ACC112 (cell line): ENCODE data around the gene PCDHA1.
"Not testable (repeated sequence)": the region's sequence is repeated elsewhere in the genome, so short reads cannot be mapped to it uniquely, and the experiment has no call there.

Experiments
- H2AFZ ChIP-seq: fragments of 200-600 bp; sonication (generic); one replicate; pipeline ENCODE4 v1.6.0; 2017; ENCODE audit warnings: antibody characterized with exemption, low read length; ENCODE audit not compliant: unreplicated experiment
- H3K27ac ChIP-seq: fragments of 200-600 bp; sonication (generic); 2 replicates; pipeline ENCODE4 v1.5.1; 2014; ENCODE audit warnings: low read depth, mild to moderate bottlenecking, antibody characterized with exemption, low read length, moderate library complexity
- H3K27me3 ChIP-seq: fragments of 200-600 bp; sonication (generic); 2 replicates; pipeline ENCODE4 v1.6.1; 2014; ENCODE audit warnings: mild to moderate bottlenecking, antibody characterized with exemption, low read length, moderate library complexity, mixed read lengths; ENCODE audit not compliant: insufficient read depth
- H3K36me3 ChIP-seq: fragments of 200-600 bp; sonication (generic); 2 replicates; pipeline ENCODE4 v1.6.1; 2016; ENCODE audit warnings: mild to moderate bottlenecking, antibody characterized with exemption, low read length, moderate library complexity, mixed read lengths; ENCODE audit not compliant: insufficient read depth
- H3K4me1 ChIP-seq: fragments of 200-600 bp; sonication (generic); one replicate; pipeline ENCODE4 v1.6.1; 2016; ENCODE audit warnings: low read length, mixed read lengths; ENCODE audit not compliant: insufficient read depth, unreplicated experiment, control insufficient read depth
- H3K4me3 ChIP-seq: fragments of 200-600 bp; sonication (generic); 2 replicates; pipeline ENCODE4 v1.5.1; 2014; ENCODE audit warnings: mild to moderate bottlenecking, low read depth, low read length
- H3K79me2 ChIP-seq: fragments of 200-600 bp; sonication (generic); one replicate; pipeline ENCODE4 v1.6.0; 2016; ENCODE audit warnings: low read length; ENCODE audit not compliant: control insufficient read depth, unreplicated experiment, insufficient read depth

PCDHA1 gene

GRCh38 chr5:140834439-140835008, 48.6 kb downstream of the PCDHA1 start:
- H3K27ac ChIP-seq, H3K27me3 ChIP-seq, H3K4me3 ChIP-seq, H3K36me3 ChIP-seq, H3K79me2 ChIP-seq, H3K4me1 ChIP-seq, H2AFZ ChIP-seq: not testable (repeated sequence)

- Histone ChIP-seq H3K27me3 (no peaks in the 10 kb centered on the region), H3K36me3 (no peaks in the 10 kb centered on the region), H3K4me1 (no peaks in the 10 kb centered on the region), H3K27ac (no peak overlapping the region), H3K4me3 (no peak overlapping the region), H3K79me2 (no peaks in the 10 kb centered on the region), H2AFZ (no peak overlapping the region)
These were observed 49.9 kb downstream of the PCDHA1 start for GRCh38 chr5:140835622-140836510.

- Histone ChIP-seq H3K27ac (no peak within 1 kb of the TSS), H3K4me3 (peak within 1 kb of the TSS; percentile 35), H3K4me1 (no peaks in the 10 kb centered on the region), H3K36me3 (no peaks in the 10 kb centered on the region), H3K27me3 (no peaks in the 10 kb centered on the region), H2AFZ (no peak within 1 kb of the TSS), H3K79me2 (no peaks in the 10 kb centered on the region)
These were observed 55.3 kb downstream of the PCDHA1 start, which contains the start of gene PCDHA8 for GRCh38 chr5:140840978-140841962. Gene PCDHA8, plus strand, starts transcription at chr5:140841187. Its CDS starts 135 bp downstream, at chr5:140841322.

GRCh38 chr5:140842798-140843733, 57.1 kb downstream of the PCDHA1 start:
- no peak overlapping the region for H3K27ac ChIP-seq
- H3K4me3 ChIP-seq: no peak overlapping the region
- no peaks in the 10 kb centered on the region for H3K4me1 ChIP-seq
- no peaks in the 10 kb centered on the region for H3K27me3 ChIP-seq
- no peaks in the 10 kb centered on the region for H3K36me3 ChIP-seq
- H2AFZ ChIP-seq: no peak overlapping the region
- H3K79me2 ChIP-seq: no peaks in the 10 kb centered on the region

GRCh38 chr5:140848139-140849102, 62.5 kb downstream of the PCDHA1 start, which contains the start of gene PCDHA9:
Gene PCDHA9, plus strand, starts transcription at chr5:140848382. Its CDS starts 114 bp downstream, at chr5:140848496.
- not testable (repeated sequence) for H3K27me3 ChIP-seq, H3K4me3 ChIP-seq, H3K27ac ChIP-seq, H3K36me3 ChIP-seq, H2AFZ ChIP-seq, H3K4me1 ChIP-seq, H3K79me2 ChIP-seq

- not testable (repeated sequence) for H2AFZ ChIP-seq, H3K4me3 ChIP-seq, H3K79me2 ChIP-seq, H3K4me1 ChIP-seq, H3K27me3 ChIP-seq, H3K27ac ChIP-seq, H3K36me3 ChIP-seq
These were observed 64.1 kb downstream of the PCDHA1 start for GRCh38 chr5:140849831-140850634.

- H2AFZ ChIP-seq: no peak within 1 kb of the TSS
- H3K4me1 ChIP-seq: no peaks in the 10 kb centered on the region
- H3K27ac ChIP-seq: no peak within 1 kb of the TSS
- H3K79me2 ChIP-seq: no peaks in the 10 kb centered on the region
- H3K4me3 ChIP-seq: no peak within 1 kb of the TSS
- H3K36me3 ChIP-seq: no peaks in the 10 kb centered on the region
- no peaks in the 10 kb centered on the region for H3K27me3 ChIP-seq
These were observed 70.1 kb downstream of the PCDHA1 start, which contains the start of gene PCDHA10 for GRCh38 chr5:140855772-140856674. Gene PCDHA10, plus strand, starts transcription at chr5:140855897. Its CDS starts 152 bp downstream, at chr5:140856049.
